Ishikawa (cell line): ENCODE results near the gene POU3F3.

Experiments used
- EP300 ChIP-seq: IDR thresholded peaks from 2 replicates; pipeline ENCODE4 v1.6.1; 2012; ENCODE audit warnings: borderline replicate concordance

POU3F3 gene

DNA sequence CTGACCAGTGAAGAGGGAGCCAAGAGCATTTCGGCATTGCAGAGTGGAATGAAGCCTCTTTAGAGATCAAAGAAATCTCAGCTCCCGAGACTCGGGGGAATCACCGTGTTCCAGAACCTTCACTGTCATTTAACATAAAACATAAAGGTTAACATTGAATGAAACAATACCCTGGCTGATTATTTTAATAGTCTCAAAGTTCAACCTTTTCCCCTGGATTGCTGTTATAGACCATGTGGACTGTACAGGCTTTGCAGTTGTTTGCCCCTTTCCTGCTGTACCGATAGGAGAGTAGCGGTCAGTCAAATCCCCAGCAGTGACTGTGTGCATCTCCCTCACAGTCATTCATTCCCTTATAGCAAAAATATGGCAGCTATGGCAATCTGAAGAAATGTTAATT is 48.4 kb downstream of the POU3F3 start:
- TF ChIP-seq EP300: no peak
